Chondrocyte (in vitro differentiated cells): Measurements from ENCODE around the gene EME2. TPM values are rescaled to one million over a fixed set of nuclear protein-coding genes. Genes with fewer than 3 reads are reported as not detected.
A peak's percentile ranks its signal among the peaks of the same experiment; 100 is the strongest.

Experiments
- DNase-seq: peaks from one replicate; pipeline ENCODE4 v3.0.0; 2021; ENCODE audit warnings: mixed read lengths, low spot score
- H3K27ac Mint-ChIP-seq: one replicate; pipeline ENCODE4 v1.8.0; 2021; ENCODE audit warnings: mild to moderate bottlenecking, moderate library complexity, mixed read lengths; ENCODE audit not compliant: unreplicated experiment
- H3K27me3 Mint-ChIP-seq: 2 replicates; pipeline ENCODE4 v1.8.0; 2021; ENCODE audit warnings: low read depth, mixed read lengths
- H3K36me3 Mint-ChIP-seq: 2 replicates; pipeline ENCODE4 v1.8.0; 2021; ENCODE audit warnings: low read depth, mixed read lengths
- H3K4me1 Mint-ChIP-seq: 2 replicates; pipeline ENCODE4 v1.8.0; 2021; ENCODE audit warnings: low read depth, mild to moderate bottlenecking, mixed read lengths
- H3K4me3 Mint-ChIP-seq: one replicate; pipeline ENCODE4 v1.8.0; 2021; ENCODE audit warnings: mild to moderate bottlenecking, moderate library complexity, mixed read lengths; ENCODE audit not compliant: unreplicated experiment
- H3K9me3 Mint-ChIP-seq: 2 replicates; pipeline ENCODE4 v1.8.0; 2021; ENCODE audit warnings: low read depth, mixed read lengths
- total RNA-seq: library from RNA; stranded (reverse); gene quantifications from 3 replicates; pipeline ENCODE4 v1.2.1, GENCODE V29; 2021
- TF ChIP-seq, protein P1 (sequence below): fragments of 200-600 bp; sonication (generic); IDR thresholded peaks from 2 replicates; pipeline ENCODE4 v1.5.0; 2021; ENCODE audit warnings: antibody characterized with exemption, mild to moderate bottlenecking, moderate library complexity

Gene EME2
- total RNA-seq, 1 donor from 2014 or later = 16.9 TPM

- H3K27ac Mint-ChIP-seq = no peak overlapping the region
- DNase-seq = peak; percentile 33
- no peak overlapping the region for H3K4me3 Mint-ChIP-seq
- TF ChIP-seq, protein P1, sequence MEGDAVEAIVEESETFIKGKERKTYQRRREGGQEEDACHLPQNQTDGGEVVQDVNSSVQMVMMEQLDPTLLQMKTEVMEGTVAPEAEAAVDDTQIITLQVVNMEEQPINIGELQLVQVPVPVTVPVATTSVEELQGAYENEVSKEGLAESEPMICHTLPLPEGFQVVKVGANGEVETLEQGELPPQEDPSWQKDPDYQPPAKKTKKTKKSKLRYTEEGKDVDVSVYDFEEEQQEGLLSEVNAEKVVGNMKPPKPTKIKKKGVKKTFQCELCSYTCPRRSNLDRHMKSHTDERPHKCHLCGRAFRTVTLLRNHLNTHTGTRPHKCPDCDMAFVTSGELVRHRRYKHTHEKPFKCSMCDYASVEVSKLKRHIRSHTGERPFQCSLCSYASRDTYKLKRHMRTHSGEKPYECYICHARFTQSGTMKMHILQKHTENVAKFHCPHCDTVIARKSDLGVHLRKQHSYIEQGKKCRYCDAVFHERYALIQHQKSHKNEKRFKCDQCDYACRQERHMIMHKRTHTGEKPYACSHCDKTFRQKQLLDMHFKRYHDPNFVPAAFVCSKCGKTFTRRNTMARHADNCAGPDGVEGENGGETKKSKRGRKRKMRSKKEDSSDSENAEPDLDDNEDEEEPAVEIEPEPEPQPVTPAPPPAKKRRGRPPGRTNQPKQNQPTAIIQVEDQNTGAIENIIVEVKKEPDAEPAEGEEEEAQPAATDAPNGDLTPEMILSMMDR = no peak
- no peaks in the 10 kb centered on the region for H3K9me3 Mint-ChIP-seq
- H3K36me3 Mint-ChIP-seq = peaks cover 6% of the 10 kb centered on the region
- peaks cover 12% of the 10 kb centered on the region for H3K4me1 Mint-ChIP-seq
- no peaks in the 10 kb centered on the region for H3K27me3 Mint-ChIP-seq
These were observed 42.9 kb downstream of the EME2 start for GRCh38 chr16:1815461-1815860.

GRCh38 chr16:1816396-1817275 is 44.0 kb downstream of the EME2 start:
- Mint-ChIP-seq H3K27me3 (no peaks in the 10 kb centered on the region), H3K4me1 (peaks cover 12% of the 10 kb centered on the region), H3K4me3 (no peak overlapping the region), H3K27ac (no peak overlapping the region), H3K9me3 (no peaks in the 10 kb centered on the region), H3K36me3 (peaks cover 6% of the 10 kb centered on the region)
- TF ChIP-seq, protein P1 = no peak
- DNase-seq = peak; percentile 80

- TF ChIP-seq, protein P1 = no peak
- no peaks in the 10 kb centered on the region for H3K27me3 Mint-ChIP-seq
- peak; percentile 78 for DNase-seq
- H3K27ac Mint-ChIP-seq = no peak overlapping the region
- H3K9me3 Mint-ChIP-seq = no peaks in the 10 kb centered on the region
- peaks cover 12% of the 10 kb centered on the region for H3K4me1 Mint-ChIP-seq
- H3K4me3 Mint-ChIP-seq = no peak overlapping the region
- H3K36me3 Mint-ChIP-seq = peaks cover 6% of the 10 kb centered on the region
These were observed 44.6 kb downstream of the EME2 start for GRCh38 chr16:1817276-1817589.

- H3K27ac Mint-ChIP-seq = no peak overlapping the region
- H3K36me3 Mint-ChIP-seq = peaks cover 6% of the 10 kb centered on the region
- TF ChIP-seq, protein P1 = no peak
- no peak for DNase-seq
- H3K27me3 Mint-ChIP-seq = no peaks in the 10 kb centered on the region
- no peaks in the 10 kb centered on the region for H3K9me3 Mint-ChIP-seq
- no peak overlapping the region for H3K4me3 Mint-ChIP-seq
- peaks cover 7% of the 10 kb centered on the region for H3K4me1 Mint-ChIP-seq
These were observed 45.1 kb downstream of the EME2 start for GRCh38 chr16:1817716-1818115.

GRCh38 chr16:1818204-1818872 is 45.7 kb downstream of the EME2 start:
- peak; percentile 87 for DNase-seq
- Mint-ChIP-seq H3K9me3 (no peaks in the 10 kb centered on the region), H3K27me3 (no peaks in the 10 kb centered on the region), H3K4me3 (no peak overlapping the region), H3K4me1 (peaks cover under 1% of the 10 kb centered on the region), H3K27ac (no peak overlapping the region), H3K36me3 (peaks cover 6% of the 10 kb centered on the region)
- TF ChIP-seq, protein P1 = no peak
